Fibroblast of skin of left biceps (primary cell): Measurements from ENCODE around the gene AP3B1.

Source experiments
- DNase-seq, 2 experiments: peaks; one replicate each; pipeline ENCODE4 v3.0.0-alpha.2; 2013; ENCODE audit warnings: low read depth in 2 of 2

The AP3B1 gene

GRCh38 chr5:77971776-77972468, 322.6 kb downstream of the AP3B1 start:
- DNase-seq: no peak

GRCh38 chr5:77970891-77971290, 323.6 kb downstream of the AP3B1 start:
- DNase-seq: no peak

- no peak for DNase-seq
Measured at GRCh38 chr5:77963795-77964194, 330.7 kb downstream of the AP3B1 start.

- no peak for DNase-seq
Measured at GRCh38 chr5:77960863-77961396, 333.6 kb downstream of the AP3B1 start.

GRCh38 chr5:77960305-77960704, 334.2 kb downstream of the AP3B1 start:
- DNase-seq: no peak

- DNase-seq: no peak
Measured at GRCh38 chr5:77958642-77959330, 335.7 kb downstream of the AP3B1 start.

- DNase-seq: no peak
Measured at GRCh38 chr5:77957931-77958521, 336.5 kb downstream of the AP3B1 start.

GRCh38 chr5:77957516-77957915, 337.0 kb downstream of the AP3B1 start:
- no peak for DNase-seq

- DNase-seq: no peak
Measured at GRCh38 chr5:77957081-77957480, 337.4 kb downstream of the AP3B1 start.

- DNase-seq: no peak
Measured at GRCh38 chr5:77955577-77955976, 338.9 kb downstream of the AP3B1 start.

- DNase-seq: no peak
Measured at GRCh38 chr5:77953374-77953773, 341.1 kb downstream of the AP3B1 start.

- DNase-seq: peak in 1 of 2 experiments; percentile 8
Measured at GRCh38 chr5:77952636-77953212, 341.8 kb downstream of the AP3B1 start.
